ENCODE data around the gene CELSR1.

The CELSR1 gene

GRCh38 chr22:46500201-46500600 lies 37.2 kb downstream of the CELSR1 start:
- no peak for DNase-seq

GRCh38 chr22:46499805-46500189 lies 37.6 kb downstream of the CELSR1 start:
- Histone ChIP-seq H3K9me3 (replicated peaks; ENCODE audit: insufficient read depth, low read length) (no peaks in the 10 kb centered on the region), H3K27ac (ENCODE audit: low read length) (no peak overlapping the region), H3K4me3 (ENCODE audit: low read length) (no peak overlapping the region), H4K20me1 (ENCODE audit: insufficient read depth, low read length) (no peaks in the 10 kb centered on the region), H3K9me2 (replicated peaks; ENCODE audit: insufficient read depth, low read length) (no peaks in the 10 kb centered on the region), H3K9ac (ENCODE audit: low read length) (no peak overlapping the region), H3F3A (ENCODE audit: insufficient read depth, low read length) (no peaks in the 10 kb centered on the region), H3K79me2 (ENCODE audit: low read length) (no peaks in the 10 kb centered on the region), H2AFZ (ENCODE audit: low read length) (no peak overlapping the region), H3K27me3 (replicated peaks; ENCODE audit: insufficient read depth, low read length) (no peaks in the 10 kb centered on the region), H3K4me2 (ENCODE audit: low read depth, low read length) (no peak overlapping the region), H3K4me1 (ENCODE audit: low read length) (0 out of 2 replicates have a peak, but pooled peaks cover 5% of the 10 kb centered on the region), H3K36me3 (replicated peaks; ENCODE audit: insufficient read depth, low read length) (no peaks in the 10 kb centered on the region)
- no peak for TF ChIP-seq EZH2 (optimal IDR thresholded peaks at IDR 0.05; ENCODE audit: low read depth, low read length)
- no peak for TF ChIP-seq CTCF (IDR thresholded peaks at IDR 0.05; ENCODE audit: low read length)
- DNase-seq = no peak

More at GRCh38 chr22:46500201-46500600, 37.2 kb downstream of the CELSR1 start:
- Histone ChIP-seq H3K4me3 (ENCODE audit: low read length) (no peak overlapping the region), H2AFZ (ENCODE audit: low read length) (no peak overlapping the region), H4K20me1 (ENCODE audit: insufficient read depth, low read length) (no peaks in the 10 kb centered on the region), H3K79me2 (ENCODE audit: low read length) (no peaks in the 10 kb centered on the region), H3K4me1 (ENCODE audit: low read length) (0 out of 2 replicates have a peak, but pooled peaks cover 5% of the 10 kb centered on the region), H3K36me3 (replicated peaks; ENCODE audit: insufficient read depth, low read length) (no peaks in the 10 kb centered on the region), H3K27ac (ENCODE audit: low read length) (no peak overlapping the region), H3K4me2 (ENCODE audit: low read depth, low read length) (no peak overlapping the region), H3K9me2 (replicated peaks; ENCODE audit: insufficient read depth, low read length) (no peaks in the 10 kb centered on the region), H3K27me3 (replicated peaks; ENCODE audit: insufficient read depth, low read length) (no peaks in the 10 kb centered on the region), H3K9ac (ENCODE audit: low read length) (no peak overlapping the region), H3K9me3 (replicated peaks; ENCODE audit: insufficient read depth, low read length) (no peaks in the 10 kb centered on the region), H3F3A (ENCODE audit: insufficient read depth, low read length) (no peaks in the 10 kb centered on the region)
- TF ChIP-seq EZH2 (optimal IDR thresholded peaks at IDR 0.05; ENCODE audit: low read depth, low read length) (no peak), EZH2phosphoT487 (IDR thresholded peaks at IDR 0.05; ENCODE audit: low read length) (no peak), CTCF (IDR thresholded peaks at IDR 0.05; ENCODE audit: low read length) (no peak)

- Histone ChIP-seq H3F3A (ENCODE audit: insufficient read depth, low read length) (0 out of 2 replicates have a peak, but pooled peaks cover 3% of the 10 kb centered on the region), H3K4me3 (ENCODE audit: low read length) (no peak overlapping the region), H3K9me2 (replicated peaks; ENCODE audit: insufficient read depth, low read length) (no peaks in the 10 kb centered on the region), H3K9me3 (replicated peaks; ENCODE audit: insufficient read depth, low read length) (no peaks in the 10 kb centered on the region), H3K79me2 (ENCODE audit: low read length) (no peaks in the 10 kb centered on the region), H4K20me1 (ENCODE audit: insufficient read depth, low read length) (no peaks in the 10 kb centered on the region), H3K36me3 (replicated peaks; ENCODE audit: insufficient read depth, low read length) (no peaks in the 10 kb centered on the region), H2AFZ (ENCODE audit: low read length) (no peak overlapping the region), H3K4me2 (ENCODE audit: low read depth, low read length) (no peak overlapping the region), H3K27ac (ENCODE audit: low read length) (no peak overlapping the region), H3K27me3 (replicated peaks; ENCODE audit: insufficient read depth, low read length) (no peaks in the 10 kb centered on the region), H3K9ac (ENCODE audit: low read length) (no peak overlapping the region), H3K4me1 (ENCODE audit: low read length) (peaks cover 14% of the 10 kb centered on the region)
- no peak for TF ChIP-seq EZH2 (optimal IDR thresholded peaks at IDR 0.05; ENCODE audit: low read depth, low read length)
- TF ChIP-seq CTCF (IDR thresholded peaks at IDR 0.05; ENCODE audit: low read length) = no peak
- TF ChIP-seq EZH2phosphoT487 (IDR thresholded peaks at IDR 0.05; ENCODE audit: low read length) = no peak
- no peak for DNase-seq
Measured at GRCh38 chr22:46491946-46492345, 45.5 kb downstream of the CELSR1 start.
